ENCODE results near the gene SH3RF3.

The SH3RF3 gene

GRCh38 chr2:109417701-109418335 lies 288.8 kb downstream of the SH3RF3 start:
- Histone ChIP-seq H3K4me1 (no peaks in the 10 kb centered on the region), H3K27me3 (ENCODE audit: low read depth) (no peaks in the 10 kb centered on the region), H3K4me3 (no peak overlapping the region), H3K36me3 (replicated peaks) (no peaks in the 10 kb centered on the region), H3K9me3 (no peaks in the 10 kb centered on the region)
- DNase-seq (ENCODE audit: low spot score in 2 of 2) = no peak
- in situ Hi-C loops (cut with MboI; ENCODE audit: low sequenced_read_pairs) = no loop called here

- H3K36me3 ChIP-seq (replicated peaks) = no peaks in the 10 kb centered on the region
- in situ Hi-C loops (cut with MboI; ENCODE audit: low sequenced_read_pairs) = no loop called here
- H3K4me1 ChIP-seq = no peaks in the 10 kb centered on the region
- no peaks in the 10 kb centered on the region for H3K9me3 ChIP-seq
- no peak for DNase-seq (ENCODE audit: low spot score in 2 of 2)
- no peak overlapping the region for H3K4me3 ChIP-seq
- H3K27me3 ChIP-seq (ENCODE audit: low read depth) = no peaks in the 10 kb centered on the region
Observed at GRCh38 chr2:109418716-109419115, 289.7 kb downstream of the SH3RF3 start.

- Histone ChIP-seq H3K9me3 (no peaks in the 10 kb centered on the region), H3K27me3 (ENCODE audit: low read depth) (no peaks in the 10 kb centered on the region), H3K4me1 (no peaks in the 10 kb centered on the region), H3K36me3 (replicated peaks) (no peaks in the 10 kb centered on the region), H3K4me3 (no peak overlapping the region)
- in situ Hi-C loops (cut with MboI; ENCODE audit: low sequenced_read_pairs) = no loop called here
- no peak for DNase-seq (ENCODE audit: low spot score in 2 of 2)
Observed at GRCh38 chr2:109419171-109419756, 290.3 kb downstream of the SH3RF3 start.

- H3K27me3 ChIP-seq (ENCODE audit: low read depth) = no peaks in the 10 kb centered on the region
Observed at GRCh38 chr2:109419960-109420370, 291.0 kb downstream of the SH3RF3 start.

GRCh38 chr2:109421101-109421500 lies 292.1 kb downstream of the SH3RF3 start:
- H3K27me3 ChIP-seq (ENCODE audit: low read depth) = no peaks in the 10 kb centered on the region
- in situ Hi-C loops (cut with MboI; ENCODE audit: low sequenced_read_pairs) = no loop called here

More at GRCh38 chr2:109419960-109420370, 291.0 kb downstream of the SH3RF3 start:
- no peak for DNase-seq (ENCODE audit: low spot score in 2 of 2)
- no peak overlapping the region for H3K4me3 ChIP-seq
- in situ Hi-C loops (cut with MboI; ENCODE audit: low sequenced_read_pairs) = no loop called here
- no peaks in the 10 kb centered on the region for H3K36me3 ChIP-seq (replicated peaks)
- H3K4me1 ChIP-seq = no peaks in the 10 kb centered on the region
- no peaks in the 10 kb centered on the region for H3K9me3 ChIP-seq

GRCh38 chr2:109421642-109422041 lies 292.6 kb downstream of the SH3RF3 start:
- in situ Hi-C loops (cut with MboI; ENCODE audit: low sequenced_read_pairs) = no loop called here
- Histone ChIP-seq H3K36me3 (replicated peaks) (no peaks in the 10 kb centered on the region), H3K4me3 (no peak overlapping the region), H3K4me1 (no peaks in the 10 kb centered on the region), H3K27me3 (ENCODE audit: low read depth) (no peaks in the 10 kb centered on the region), H3K9me3 (no peaks in the 10 kb centered on the region)
- no peak for DNase-seq (ENCODE audit: low spot score in 2 of 2)

More at GRCh38 chr2:109421101-109421500, 292.1 kb downstream of the SH3RF3 start:
- Histone ChIP-seq H3K4me3 (no peak overlapping the region), H3K4me1 (no peaks in the 10 kb centered on the region), H3K36me3 (replicated peaks) (no peaks in the 10 kb centered on the region), H3K9me3 (no peaks in the 10 kb centered on the region)
- no peak for DNase-seq (ENCODE audit: low spot score in 2 of 2)

DNA sequence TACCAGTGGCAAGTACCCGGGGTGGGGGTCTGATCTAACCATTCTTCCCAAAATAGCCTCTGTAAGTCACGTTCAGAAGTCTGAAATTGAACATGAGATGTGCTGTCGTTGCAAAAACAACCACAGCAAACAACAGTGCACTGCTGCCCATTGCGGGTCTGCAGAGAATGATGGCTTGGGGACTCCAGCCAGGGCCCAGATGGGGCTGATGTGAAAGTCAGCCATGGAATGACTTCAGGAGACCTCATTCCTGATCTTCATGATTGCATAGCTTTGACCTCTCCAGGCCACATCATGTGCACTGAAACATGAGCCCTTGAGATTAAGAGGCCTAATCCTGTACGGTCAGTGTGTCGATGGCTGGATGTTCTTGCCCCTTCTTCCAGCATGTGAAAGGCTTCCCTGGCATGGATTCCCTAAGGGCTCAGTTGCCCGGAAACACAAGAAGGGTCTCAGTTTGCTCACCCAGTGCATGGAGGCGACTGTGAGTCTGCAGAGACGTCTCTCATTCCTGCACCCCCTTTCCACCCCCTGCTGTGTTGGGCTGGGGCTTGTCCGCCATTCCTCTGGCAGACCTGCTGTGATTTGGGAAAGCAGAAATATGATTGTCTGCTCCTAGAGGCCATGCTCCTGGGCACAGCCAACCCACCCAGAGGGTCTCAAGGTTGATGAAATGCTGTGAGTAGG lies 293.2 kb downstream of the SH3RF3 start:
- Histone ChIP-seq H3K36me3 (replicated peaks) (no peaks in the 10 kb centered on the region), H3K27me3 (ENCODE audit: low read depth) (no peaks in the 10 kb centered on the region)
- in situ Hi-C loops (cut with MboI; ENCODE audit: low sequenced_read_pairs) = no loop called here

GRCh38 chr2:109422758-109423500 lies 293.9 kb downstream of the SH3RF3 start:
- in situ Hi-C loops (cut with MboI; ENCODE audit: low sequenced_read_pairs) = no loop called here
- Histone ChIP-seq H3K36me3 (replicated peaks) (no peaks in the 10 kb centered on the region), H3K9me3 (no peaks in the 10 kb centered on the region), H3K4me1 (no peaks in the 10 kb centered on the region), H3K27me3 (ENCODE audit: low read depth) (no peaks in the 10 kb centered on the region), H3K4me3 (no peak overlapping the region)
- DNase-seq (ENCODE audit: low spot score in 2 of 2) = no peak

More for the DNA sequence above, 293.2 kb downstream of the SH3RF3 start:
- no peak overlapping the region for H3K4me3 ChIP-seq
- no peak for DNase-seq (ENCODE audit: low spot score in 2 of 2)
- H3K4me1 ChIP-seq = no peaks in the 10 kb centered on the region
- no peaks in the 10 kb centered on the region for H3K9me3 ChIP-seq

DNA sequence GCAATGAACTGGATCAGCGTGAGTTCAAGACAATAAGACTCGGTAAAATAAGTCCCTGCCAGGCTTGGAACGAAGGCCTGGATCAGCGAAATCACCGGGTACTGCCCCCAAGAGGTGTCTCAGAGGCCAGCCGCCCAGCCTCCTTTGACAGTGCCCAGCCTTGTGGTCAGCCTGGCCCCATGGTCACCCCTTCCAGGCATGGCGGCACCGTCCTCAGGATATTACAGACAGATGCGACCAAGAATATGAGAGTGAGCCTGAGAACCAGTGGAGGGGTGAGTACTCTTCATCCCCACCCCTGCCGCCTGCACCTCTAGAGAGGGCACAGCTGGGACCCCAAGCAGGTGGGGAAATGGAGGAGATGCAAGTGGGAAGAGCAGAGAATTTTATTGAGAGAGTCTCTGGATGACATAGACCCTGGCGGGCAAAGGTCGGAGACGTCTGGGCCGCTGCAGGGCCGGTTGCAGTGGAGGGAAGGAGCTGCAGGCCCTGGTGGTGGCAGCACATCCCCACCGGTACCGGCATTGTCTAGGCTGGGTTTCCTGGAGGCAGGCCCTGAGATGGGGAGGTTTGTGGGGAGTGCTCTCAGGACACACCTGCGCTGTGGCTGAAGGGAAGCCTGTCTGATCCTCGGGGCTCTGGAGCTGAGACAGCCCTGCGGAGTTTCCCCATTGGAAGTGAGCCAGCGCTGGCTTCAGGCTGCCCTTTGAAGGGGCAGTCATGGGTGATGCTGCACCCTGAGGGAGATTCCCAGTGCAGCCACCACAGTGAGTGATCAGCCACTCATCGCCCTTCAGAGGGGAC lies 294.8 kb downstream of the SH3RF3 start:
- in situ Hi-C loops (cut with MboI; ENCODE audit: low sequenced_read_pairs) = no loop called here
- no peak overlapping the region for H3K4me3 ChIP-seq
- no peaks in the 10 kb centered on the region for H3K36me3 ChIP-seq (replicated peaks)
- no peaks in the 10 kb centered on the region for H3K4me1 ChIP-seq
- H3K27me3 ChIP-seq (ENCODE audit: low read depth) = no peaks in the 10 kb centered on the region
- no peak for DNase-seq (ENCODE audit: low spot score in 2 of 2)
- no peaks in the 10 kb centered on the region for H3K9me3 ChIP-seq

- Histone ChIP-seq H3K4me3 (no peak overlapping the region), H3K9me3 (no peaks in the 10 kb centered on the region), H3K4me1 (no peaks in the 10 kb centered on the region), H3K36me3 (replicated peaks) (no peaks in the 10 kb centered on the region), H3K27me3 (ENCODE audit: low read depth) (no peaks in the 10 kb centered on the region)
- in situ Hi-C loops (cut with MboI; ENCODE audit: low sequenced_read_pairs) = no loop called here
- DNase-seq (ENCODE audit: low spot score in 2 of 2) = no peak
Observed at GRCh38 chr2:109425411-109425810, 296.4 kb downstream of the SH3RF3 start.

GRCh38 chr2:109427661-109428091 lies 298.7 kb downstream of the SH3RF3 start:
- H3K9me3 ChIP-seq = no peaks in the 10 kb centered on the region
- no peaks in the 10 kb centered on the region for H3K4me1 ChIP-seq
- H3K36me3 ChIP-seq (replicated peaks) = no peaks in the 10 kb centered on the region
- DNase-seq (ENCODE audit: low spot score in 2 of 2) = no peak
- no peak overlapping the region for H3K4me3 ChIP-seq
- in situ Hi-C loops (cut with MboI; ENCODE audit: low sequenced_read_pairs) = no loop called here
- H3K27me3 ChIP-seq (ENCODE audit: low read depth) = no peaks in the 10 kb centered on the region

- H3K36me3 ChIP-seq (replicated peaks) = no peaks in the 10 kb centered on the region
- H3K4me3 ChIP-seq = no peak overlapping the region
- no peaks in the 10 kb centered on the region for H3K4me1 ChIP-seq
- no peaks in the 10 kb centered on the region for H3K27me3 ChIP-seq (ENCODE audit: low read depth)
- DNase-seq (ENCODE audit: low spot score in 2 of 2) = no peak
- H3K9me3 ChIP-seq = no peaks in the 10 kb centered on the region
- in situ Hi-C loops (cut with MboI; ENCODE audit: low sequenced_read_pairs) = no loop called here
Observed at GRCh38 chr2:109428281-109428680, 299.3 kb downstream of the SH3RF3 start.

- Histone ChIP-seq H3K4me3 (no peak overlapping the region), H3K36me3 (replicated peaks) (no peaks in the 10 kb centered on the region), H3K9me3 (no peaks in the 10 kb centered on the region), H3K4me1 (no peaks in the 10 kb centered on the region), H3K27me3 (ENCODE audit: low read depth) (no peaks in the 10 kb centered on the region)
- in situ Hi-C loops (cut with MboI; ENCODE audit: low sequenced_read_pairs) = no loop called here
- no peak for DNase-seq (ENCODE audit: low spot score in 2 of 2)
Observed at GRCh38 chr2:109428841-109429566, 300.0 kb downstream of the SH3RF3 start.

All from HAP-1 (cell line).